Natural killer cell (primary cell): ENCODE results near the gene RAP1GAP. TPM values are rescaled to one million over a fixed set of nuclear protein-coding genes. Genes with fewer than 3 reads are reported as not detected.
"Not testable (repeated sequence)": the region's sequence is repeated elsewhere in the genome, so short reads cannot be mapped to it uniquely, and the experiment has no call there.

Experiments
- ATAC-seq, 3 donors: fragments of 150-1000 bp in 2 of 3; fragments of 200-7000 bp in 1 of 3; cut with Tn5 transposase; 1 replicate in 1 of 3; 2 replicates in 2 of 3; pipeline ENCODE4 v1.10.0; 2021; ENCODE audit warnings: mild to moderate bottlenecking in 2 of 3, moderate library complexity in 2 of 3
- DNase-seq, 2 donors: peaks; one replicate each; pipeline versions ENCODE4 v3.0.0 to v3.0.0-alpha.2; 2013 to 2021; ENCODE audit warnings: mixed read lengths in 1 of 2
- H3K27ac ChIP-seq: one replicate; pipeline ENCODE4 v1.5.1; 2013; ENCODE audit warnings: mild to moderate bottlenecking, low read length
- H3K27me3 ChIP-seq: one replicate; pipeline ENCODE4 v1.6.1; 2013; ENCODE audit warnings: low read length; ENCODE audit not compliant: control insufficient read depth, insufficient read depth
- H3K36me3 ChIP-seq: one replicate; pipeline ENCODE4 v1.6.1; 2013; ENCODE audit warnings: low read length; ENCODE audit not compliant: control insufficient read depth, insufficient read depth
- H3K4me1 ChIP-seq: one replicate; pipeline ENCODE4 v1.6.1; 2013; ENCODE audit warnings: low read length; ENCODE audit not compliant: control insufficient read depth, insufficient read depth
- H3K4me3 ChIP-seq: one replicate; pipeline ENCODE4 v1.5.1; 2013; ENCODE audit warnings: low read length
- H3K9me3 ChIP-seq: one replicate; pipeline ENCODE4 v1.6.1; 2013; ENCODE audit warnings: low read length; ENCODE audit not compliant: control insufficient read depth, insufficient read depth
- H3K27ac Mint-ChIP-seq, 2 donors: one replicate each; pipeline ENCODE4 v1.8.0; 2022; ENCODE audit warnings: mild to moderate bottlenecking in 2 of 2, mixed read lengths in 2 of 2, moderate library complexity in 1 of 2
- H3K27me3 Mint-ChIP-seq, 2 donors: one replicate each; pipeline ENCODE4 v1.8.0; 2022; ENCODE audit warnings: low read depth in 2 of 2, mixed read lengths in 2 of 2
- H3K36me3 Mint-ChIP-seq: one replicate; pipeline ENCODE4 v1.8.0; 2022; ENCODE audit warnings: mixed read lengths
- H3K4me1 Mint-ChIP-seq, 2 donors: one replicate each; pipeline ENCODE4 v1.8.0; 2022; ENCODE audit warnings: mixed read lengths in 2 of 2
- H3K4me3 Mint-ChIP-seq: one replicate; pipeline ENCODE4 v1.8.0; 2022; ENCODE audit warnings: mild to moderate bottlenecking, moderate library complexity, mixed read lengths
- H3K9me3 Mint-ChIP-seq, 2 donors: one replicate each; pipeline ENCODE4 v1.8.0; 2022; ENCODE audit warnings: mixed read lengths in 2 of 2
- WGBS: methylation state at CpG from one replicate; pipeline ENCODE4 v1.1.7; 2013; ENCODE audit warnings: missing lambda C conversion rate; ENCODE audit not compliant: insufficient coverage; 5-methylcytosine and 5-hydroxymethylcytosine counted together
- intact Hi-C: fragments of 100-400 bp; cut with micrococcal nuclease; formaldehyde crosslinking; loops from one replicate; pipeline ENCODE4 v1.14.2; 2022
- total RNA-seq, 4 donors: library from RNA; stranded (reverse); fragments of 120-200 nt in 1 of 4; gene quantifications; one replicate each; pipeline versions ENCODE4 v1.2.3 to v1.2.4, GENCODE V29; 2013 to 2022
- TF ChIP-seq, protein P1 (sequence below): fragments of 200-600 bp; IDR thresholded peaks from one replicate; pipeline ENCODE4 v1.8.0; 2022; ENCODE audit warnings: antibody characterized with exemption

The RAP1GAP gene
- total RNA-seq, 3 donors from 2014 or later (not counting 1 experiment from before 2014, with no cell fraction given): 0.47 to 1.1 TPM; not detected in 1

DNA sequence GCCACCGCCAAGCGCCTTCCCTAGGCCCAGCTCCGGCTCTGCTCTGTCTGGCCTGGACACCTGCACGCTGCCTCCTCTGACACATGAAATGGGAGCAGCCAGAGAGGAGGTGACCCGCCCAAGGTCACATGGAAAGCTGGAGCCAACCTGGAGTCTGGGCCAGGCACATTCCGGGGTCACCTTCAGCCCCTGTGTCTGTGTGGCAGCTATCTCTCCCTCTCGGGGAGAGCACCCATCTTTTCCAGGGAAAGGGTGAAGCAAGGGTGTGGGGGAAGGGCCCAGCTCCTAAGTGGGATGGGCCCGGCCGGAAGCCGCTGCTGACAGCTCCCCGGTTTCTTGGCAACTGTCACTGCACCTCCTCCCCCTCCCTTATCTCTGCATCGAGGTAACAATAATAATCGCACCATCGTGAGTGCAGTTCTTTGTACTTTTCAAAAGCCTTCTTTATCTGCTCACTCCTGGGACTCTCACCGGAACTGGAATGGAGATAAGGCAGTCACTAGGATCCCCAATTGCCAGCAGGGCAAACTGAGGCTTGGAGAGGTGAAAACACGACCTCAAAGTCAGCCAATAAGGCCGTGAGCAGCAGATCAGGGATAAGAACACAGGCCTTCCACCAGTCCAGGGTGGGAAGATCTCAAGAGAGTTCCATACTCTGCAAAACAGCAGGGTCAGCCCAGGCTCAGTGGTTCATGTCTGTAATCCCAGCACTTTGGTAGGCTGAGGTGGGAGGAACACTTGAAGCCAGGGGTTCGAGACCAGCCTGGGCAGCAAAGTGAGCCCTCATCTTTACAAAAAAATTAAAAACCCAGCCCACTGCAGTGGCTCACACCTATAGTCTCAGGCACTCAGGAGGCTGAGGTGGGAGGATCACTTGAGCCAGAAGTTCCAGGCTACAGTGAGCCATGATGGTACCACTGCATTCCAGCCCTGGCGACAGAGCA is 36.9 kb downstream of the RAP1GAP start:
- H3K4me3 Mint-ChIP-seq: no peak overlapping the region
- no peaks in the 10 kb centered on the region for H3K4me1 Mint-ChIP-seq

DNA sequence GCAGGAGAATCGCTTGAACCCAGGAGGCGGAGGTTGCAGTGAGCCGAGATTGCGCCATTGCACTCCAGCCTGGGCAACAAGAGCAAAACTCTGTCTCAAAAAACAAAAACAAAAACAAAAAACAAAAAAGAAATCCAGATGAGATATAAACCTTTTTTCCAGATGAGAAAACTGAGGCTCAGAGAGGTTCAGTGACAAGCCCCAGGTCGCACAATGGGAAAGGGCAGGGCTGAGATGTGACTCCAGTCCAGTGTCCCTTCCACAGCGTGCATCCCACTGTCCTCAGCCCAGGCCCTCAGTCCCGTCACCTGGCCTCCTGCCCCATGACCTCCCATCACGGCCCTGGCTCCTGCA is 37.6 kb downstream of the RAP1GAP start:
- DNase-seq, H3K27me3 Mint-ChIP-seq, H3K9me3 Mint-ChIP-seq, H3K27me3 ChIP-seq, H3K27ac Mint-ChIP-seq, H3K4me1 ChIP-seq, H3K4me3 Mint-ChIP-seq, intact Hi-C loops, H3K36me3 Mint-ChIP-seq, H3K4me3 ChIP-seq, ATAC-seq, H3K27ac ChIP-seq, H3K36me3 ChIP-seq, H3K4me1 Mint-ChIP-seq, H3K9me3 ChIP-seq: not testable (repeated sequence)
- WGBS: 84% methylated on average over 8 of the region's 8 CpGs

More for the DNA sequence above, 36.9 kb downstream of the RAP1GAP start:
- no peak overlapping the region for H3K4me3 ChIP-seq
- H3K4me1 ChIP-seq: no peaks in the 10 kb centered on the region
- no peak for ATAC-seq
- intact Hi-C loops: no loop called here
- TF ChIP-seq, protein P1, sequence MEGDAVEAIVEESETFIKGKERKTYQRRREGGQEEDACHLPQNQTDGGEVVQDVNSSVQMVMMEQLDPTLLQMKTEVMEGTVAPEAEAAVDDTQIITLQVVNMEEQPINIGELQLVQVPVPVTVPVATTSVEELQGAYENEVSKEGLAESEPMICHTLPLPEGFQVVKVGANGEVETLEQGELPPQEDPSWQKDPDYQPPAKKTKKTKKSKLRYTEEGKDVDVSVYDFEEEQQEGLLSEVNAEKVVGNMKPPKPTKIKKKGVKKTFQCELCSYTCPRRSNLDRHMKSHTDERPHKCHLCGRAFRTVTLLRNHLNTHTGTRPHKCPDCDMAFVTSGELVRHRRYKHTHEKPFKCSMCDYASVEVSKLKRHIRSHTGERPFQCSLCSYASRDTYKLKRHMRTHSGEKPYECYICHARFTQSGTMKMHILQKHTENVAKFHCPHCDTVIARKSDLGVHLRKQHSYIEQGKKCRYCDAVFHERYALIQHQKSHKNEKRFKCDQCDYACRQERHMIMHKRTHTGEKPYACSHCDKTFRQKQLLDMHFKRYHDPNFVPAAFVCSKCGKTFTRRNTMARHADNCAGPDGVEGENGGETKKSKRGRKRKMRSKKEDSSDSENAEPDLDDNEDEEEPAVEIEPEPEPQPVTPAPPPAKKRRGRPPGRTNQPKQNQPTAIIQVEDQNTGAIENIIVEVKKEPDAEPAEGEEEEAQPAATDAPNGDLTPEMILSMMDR: no peak
- Mint-ChIP-seq H3K27ac (no peak overlapping the region), H3K27me3 (peaks cover 0 to 8% of the 10 kb centered on the region in 2 donors), H3K9me3 (no peaks in the 10 kb centered on the region), H3K36me3 (no peaks in the 10 kb centered on the region)
- DNase-seq: no peak
- WGBS: 74% methylated on average over 18 of the region's 19 CpGs
- no peak overlapping the region for H3K27ac ChIP-seq
- H3K36me3 ChIP-seq: no peaks in the 10 kb centered on the region
- no peaks in the 10 kb centered on the region for H3K27me3 ChIP-seq
- H3K9me3 ChIP-seq: no peaks in the 10 kb centered on the region

- Histone ChIP-seq H3K9me3 (no peaks in the 10 kb centered on the region), H3K4me1 (no peaks in the 10 kb centered on the region), H3K27ac (no peak overlapping the region), H3K27me3 (no peaks in the 10 kb centered on the region), H3K4me3 (no peak overlapping the region), H3K36me3 (no peaks in the 10 kb centered on the region)
- 74% methylated on average over 12 of the region's 13 CpGs for WGBS
- intact Hi-C loops: no loop called here
- no peaks in the 10 kb centered on the region for H3K4me1 Mint-ChIP-seq
- peaks cover 0 to 8% of the 10 kb centered on the region in 2 donors for H3K27me3 Mint-ChIP-seq
- DNase-seq (no peak), ATAC-seq (no peak)
- H3K9me3 Mint-ChIP-seq: no peaks in the 10 kb centered on the region
- H3K27ac Mint-ChIP-seq: no peak overlapping the region
- TF ChIP-seq, protein P1: no peak
- no peaks in the 10 kb centered on the region for H3K36me3 Mint-ChIP-seq
- no peak overlapping the region for H3K4me3 Mint-ChIP-seq
Observed at GRCh38 chr1:21630571-21631343, 38.4 kb downstream of the RAP1GAP start.

GRCh38 chr1:21629971-21630370 is 39.2 kb downstream of the RAP1GAP start:
- TF ChIP-seq, protein P1: no peak
- Histone ChIP-seq H3K4me1 (no peaks in the 10 kb centered on the region), H3K36me3 (no peaks in the 10 kb centered on the region), H3K9me3 (no peaks in the 10 kb centered on the region), H3K27ac (no peak overlapping the region), H3K27me3 (no peaks in the 10 kb centered on the region), H3K4me3 (no peak overlapping the region)
- Mint-ChIP-seq H3K4me1 (no peaks in the 10 kb centered on the region), H3K4me3 (no peak overlapping the region), H3K27ac (no peak overlapping the region), H3K36me3 (no peaks in the 10 kb centered on the region), H3K27me3 (peaks cover 0 to 8% of the 10 kb centered on the region in 2 donors), H3K9me3 (no peaks in the 10 kb centered on the region)
- no peak for DNase-seq
- 100% methylated on average over 4 of the region's 4 CpGs for WGBS
- intact Hi-C loops: no loop called here
- ATAC-seq: no peak
